Right lobe of liver (tissue), 6 donors: ENCODE results near the gene YDJC. TPM values are rescaled to one million over a fixed set of nuclear protein-coding genes. Genes with fewer than 3 reads are reported as not detected.
"Not testable (repeated sequence)": the region's sequence is repeated elsewhere in the genome, so short reads cannot be mapped to it uniquely, and the experiment has no call there.

Experiments used
- ATAC-seq, 4 donors: fragments of 200-7000 bp; cut with Tn5 transposase; one replicate each; pipeline ENCODE4 v1.9.1; 2020; ENCODE audit warnings: mild to moderate bottlenecking in 4 of 4, moderate library complexity in 4 of 4
- DNase-seq, 3 donors: peaks; one replicate each; pipeline ENCODE4 v3.0.0-alpha.2; 2020
- H3K27ac ChIP-seq, 3 donors: fragments of 200-600 bp; one replicate each; pipeline ENCODE4 v1.8.0; 2022
- H3K27me3 ChIP-seq, 2 donors: fragments of 200-600 bp; one replicate each; pipeline ENCODE4 v1.8.0; 2022
- H3K36me3 ChIP-seq, 4 donors: fragments of 200-600 bp; sonication (generic) in 1 of 4; one replicate each; pipeline versions ENCODE4 v1.5.1 to v1.8.0; 2017 to 2022; ENCODE audit warnings: control low read depth in 1 of 4
- H3K4me1 ChIP-seq, 4 donors: fragments of 200-600 bp; sonication (generic) in 1 of 4; one replicate each; pipeline versions ENCODE4 v1.5.1 to v1.8.0; 2017 to 2022; ENCODE audit warnings: control low read depth in 1 of 4
- H3K4me3 ChIP-seq, 3 donors: fragments of 200-600 bp; one replicate each; pipeline ENCODE4 v1.8.0; 2022
- H3K9me3 ChIP-seq, 4 donors: fragments of 200-600 bp; sonication (generic) in 1 of 4; one replicate each; pipeline versions ENCODE4 v1.5.1 to v1.8.0; 2017 to 2022; ENCODE audit warnings: control low read depth in 1 of 4
- POLR2A ChIP-seq: fragments of 450-650 bp; IDR thresholded peaks from one replicate; pipeline ENCODE4 v1.6.1; 2017; ENCODE audit warnings: antibody characterized with exemption, mild to moderate bottlenecking
- WGBS: methylation state at CpG from one replicate; pipeline ENCODE4 v1.1.6; 2018; ENCODE audit warnings: low coverage, low lambda C conversion rate; ENCODE audit not compliant: insufficient coverage; ENCODE audit errors: missing lambda C conversion rate; 5-methylcytosine and 5-hydroxymethylcytosine counted together
- intact Hi-C, 2 donors: fragments of 100-400 bp; cut with DNase I; formaldehyde crosslinking; loops; one replicate each; pipeline versions ENCODE4 v1.11.2 to v1.14.1; 2022
- total RNA-seq, 6 experiments: library from RNA; depleted of rRNA in 2 of 6; stranded (reverse); fragments of >200 nt in 2 of 6; fragmentation: NEBNext Ultra II Directional in 3 of 6; extraction: Animal tissue kit (Norgen Biotek cat#: 25700) in 3 of 6; gene quantifications; one replicate each; pipeline versions ENCODE4 v1.1.0 to v1.2.4, GENCODE V29; 2016 to 2023
- TF ChIP-seq, protein P1 (sequence below), 4 donors: fragments of 200-600 bp in 3 of 4; fragments of 450-650 bp in 1 of 4; IDR thresholded peaks; one replicate each; pipeline versions ENCODE4 v1.5.1 to v1.8.0; 2016 to 2022; ENCODE audit warnings: antibody characterized with exemption in 4 of 4, mild to moderate bottlenecking in 2 of 4
- donor health status: DM: no; HTN: yes; CAD: no.
- donor health status: DM: no; HTN: no; CAD: no.
- donor health status: DM: no; HTN: no; CAD: no.
- donor health status: DM: no; HTN: yes; CAD: no.
- donor health status: DM: no; HTN: yes; CAD: no.

YDJC gene
- total RNA-seq, 6 experiments from 2014 or later = 7.1 to 29.0 (median 7.8) TPM

DNA sequence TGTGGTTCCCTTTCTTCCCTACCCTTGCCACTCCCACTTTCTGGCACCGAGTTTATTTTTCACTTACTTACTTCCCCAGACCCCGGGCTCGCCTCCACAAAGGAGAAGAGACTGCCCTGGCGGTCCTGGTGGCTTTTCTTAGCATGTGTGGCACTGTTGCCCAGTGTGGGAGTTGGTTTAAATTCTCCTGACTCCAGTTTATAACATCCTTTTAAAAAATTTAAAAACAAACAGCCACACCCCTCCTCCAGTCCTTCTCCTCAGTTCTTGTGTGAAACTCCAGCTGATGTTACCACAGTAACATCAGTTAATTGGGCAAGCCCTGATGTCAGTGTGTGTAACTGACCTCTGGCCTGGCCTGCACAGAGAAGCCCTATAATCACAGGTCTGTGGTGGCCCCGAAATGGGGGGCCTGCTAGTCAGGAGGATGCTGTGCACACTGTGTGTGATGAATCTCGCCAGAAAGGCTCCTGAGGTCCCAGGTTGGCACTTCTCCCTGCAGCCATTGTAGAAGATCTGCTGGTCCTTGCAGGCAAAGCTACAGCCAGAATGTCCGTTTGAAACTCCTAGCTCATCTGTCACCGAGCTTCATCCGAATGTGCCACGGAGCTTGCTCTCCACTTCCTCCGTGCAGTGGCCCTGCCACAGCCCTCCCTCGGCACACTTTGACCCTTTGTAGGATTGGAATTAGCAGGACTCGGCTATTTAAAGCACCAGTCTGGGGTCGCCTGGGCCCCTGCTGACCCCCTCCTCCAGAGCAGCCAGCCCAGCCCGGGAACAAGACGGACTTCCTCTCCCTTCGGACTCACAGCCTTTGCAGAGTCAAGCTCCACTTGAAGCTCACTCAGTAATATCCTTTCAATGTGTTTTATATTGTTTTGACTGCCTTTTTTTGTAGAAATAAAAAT is 7.6 kb downstream of the YDJC start:
- Histone ChIP-seq H3K4me3 (no peak overlapping the region), H3K36me3 (peaks cover 0 to 7% (median 0%) of the 10 kb centered on the region in 4 donors), H3K4me1 (peaks cover 0 to 19% (median 0%) of the 10 kb centered on the region in 4 donors), H3K27me3 (no peaks in the 10 kb centered on the region), H3K9me3 (no peaks in the 10 kb centered on the region), H3K27ac (no peak overlapping the region)
- no peak for DNase-seq
- ATAC-seq = peak in 2 of 4 donors; percentile 10 to 49
- 59% methylated on average over 7 of the region's 17 CpGs for WGBS
- TF ChIP-seq, protein P1, sequence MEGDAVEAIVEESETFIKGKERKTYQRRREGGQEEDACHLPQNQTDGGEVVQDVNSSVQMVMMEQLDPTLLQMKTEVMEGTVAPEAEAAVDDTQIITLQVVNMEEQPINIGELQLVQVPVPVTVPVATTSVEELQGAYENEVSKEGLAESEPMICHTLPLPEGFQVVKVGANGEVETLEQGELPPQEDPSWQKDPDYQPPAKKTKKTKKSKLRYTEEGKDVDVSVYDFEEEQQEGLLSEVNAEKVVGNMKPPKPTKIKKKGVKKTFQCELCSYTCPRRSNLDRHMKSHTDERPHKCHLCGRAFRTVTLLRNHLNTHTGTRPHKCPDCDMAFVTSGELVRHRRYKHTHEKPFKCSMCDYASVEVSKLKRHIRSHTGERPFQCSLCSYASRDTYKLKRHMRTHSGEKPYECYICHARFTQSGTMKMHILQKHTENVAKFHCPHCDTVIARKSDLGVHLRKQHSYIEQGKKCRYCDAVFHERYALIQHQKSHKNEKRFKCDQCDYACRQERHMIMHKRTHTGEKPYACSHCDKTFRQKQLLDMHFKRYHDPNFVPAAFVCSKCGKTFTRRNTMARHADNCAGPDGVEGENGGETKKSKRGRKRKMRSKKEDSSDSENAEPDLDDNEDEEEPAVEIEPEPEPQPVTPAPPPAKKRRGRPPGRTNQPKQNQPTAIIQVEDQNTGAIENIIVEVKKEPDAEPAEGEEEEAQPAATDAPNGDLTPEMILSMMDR (IDR thresholded peaks at IDR 0.05) = no peak
- TF ChIP-seq POLR2A = no peak
- intact Hi-C loops = no loop called here

DNA sequence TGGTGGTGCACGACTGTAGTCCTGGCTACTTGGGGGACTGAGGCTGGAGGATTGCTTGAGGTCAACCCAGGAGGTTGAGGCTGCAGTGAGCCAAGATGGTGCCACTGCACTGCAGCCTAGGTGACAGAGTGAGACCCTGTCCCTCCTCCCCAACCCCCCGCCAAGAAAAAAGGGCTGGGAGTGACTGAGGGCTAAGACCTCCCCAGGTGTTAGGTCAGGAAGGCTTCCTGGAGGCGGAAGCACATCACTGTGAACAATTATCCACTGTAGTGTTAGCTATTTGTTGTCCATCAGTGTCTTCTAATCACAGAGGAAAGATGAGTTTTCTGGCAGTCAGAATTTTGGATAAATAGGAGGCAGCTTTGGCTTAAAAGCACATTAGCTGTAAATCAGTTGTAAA is 8.8 kb downstream of the YDJC start:
- WGBS = no CpG with 5 or more reads among the region's 3 CpGs
- H3K27ac ChIP-seq = no peak overlapping the region
- H3K4me3 ChIP-seq = no peak overlapping the region
- intact Hi-C loops = no loop called here
- DNase-seq = no peak
- TF ChIP-seq, protein P1 (IDR thresholded peaks at IDR 0.05) = no peak
- no peak for TF ChIP-seq POLR2A
- H3K9me3 ChIP-seq = no peaks in the 10 kb centered on the region
- peaks cover 0 to 7% (median 0%) of the 10 kb centered on the region in 4 donors for H3K36me3 ChIP-seq
- no peak for ATAC-seq
- H3K4me1 ChIP-seq = peaks cover 0 to 19% (median 0%) of the 10 kb centered on the region in 4 donors
- no peaks in the 10 kb centered on the region for H3K27me3 ChIP-seq

DNA sequence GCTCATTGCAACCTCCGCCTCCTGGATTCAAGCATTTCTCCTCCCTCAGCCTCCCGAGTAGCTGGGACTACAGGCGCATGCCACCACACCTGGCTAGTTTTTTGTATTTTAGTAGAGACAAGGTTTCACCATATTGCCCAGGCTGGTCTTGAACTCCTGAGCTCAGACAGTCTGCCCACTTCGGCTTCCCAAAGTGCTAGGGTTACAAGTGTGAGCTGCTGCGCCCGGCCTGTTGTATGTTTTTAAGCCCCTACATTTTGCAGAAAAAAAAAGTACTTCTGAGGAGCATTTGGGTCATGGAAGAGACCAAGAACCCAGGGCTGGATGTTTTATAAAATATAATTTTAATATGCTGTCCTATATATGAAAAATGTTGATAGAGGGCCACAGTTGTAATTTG is 12.5 kb downstream of the YDJC start:
- H3K27me3 ChIP-seq, intact Hi-C loops, H3K4me3 ChIP-seq, H3K4me1 ChIP-seq, DNase-seq, H3K27ac ChIP-seq, ATAC-seq, H3K9me3 ChIP-seq: not testable (repeated sequence)
- peaks cover 0 to 22% (median 6%) of the 10 kb centered on the region in 4 donors for H3K36me3 ChIP-seq
- WGBS = 94% methylated on average over 6 of the region's 6 CpGs

DNA sequence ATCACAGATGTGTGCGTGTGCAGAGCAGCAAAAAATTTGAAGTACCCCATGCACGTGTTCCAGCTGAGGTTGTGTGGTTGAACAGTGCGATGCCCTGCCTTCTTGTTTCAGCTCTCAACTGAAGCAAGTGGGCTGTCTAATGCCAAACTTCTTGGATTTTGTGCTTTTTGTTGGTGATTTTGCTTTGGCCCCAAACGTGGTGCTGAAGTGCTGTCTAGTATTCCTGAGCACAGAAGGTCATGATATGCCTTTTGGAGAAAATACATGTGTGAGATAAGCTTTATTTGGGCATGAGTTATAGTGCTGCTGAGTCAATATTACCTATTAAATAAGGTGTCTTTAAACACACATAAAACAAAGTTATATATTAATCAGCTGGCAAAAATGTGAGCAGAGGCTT is 14.1 kb downstream of the YDJC start:
- TF ChIP-seq, protein P1 (IDR thresholded peaks at IDR 0.05) = no peak
- no peak for TF ChIP-seq POLR2A
- Histone ChIP-seq H3K27me3 (no peaks in the 10 kb centered on the region), H3K4me3 (no peak overlapping the region), H3K4me1 (no peaks in the 10 kb centered on the region), H3K9me3 (no peaks in the 10 kb centered on the region), H3K27ac (no peak overlapping the region), H3K36me3 (peaks cover 0 to 30% (median 10%) of the 10 kb centered on the region in 4 donors)
- DNase-seq (no peak), ATAC-seq (peak in 1 of 4 donors; percentile 25)
- intact Hi-C loops = no loop called here
- WGBS = 63% methylated on average over 4 of the region's 4 CpGs

DNA sequence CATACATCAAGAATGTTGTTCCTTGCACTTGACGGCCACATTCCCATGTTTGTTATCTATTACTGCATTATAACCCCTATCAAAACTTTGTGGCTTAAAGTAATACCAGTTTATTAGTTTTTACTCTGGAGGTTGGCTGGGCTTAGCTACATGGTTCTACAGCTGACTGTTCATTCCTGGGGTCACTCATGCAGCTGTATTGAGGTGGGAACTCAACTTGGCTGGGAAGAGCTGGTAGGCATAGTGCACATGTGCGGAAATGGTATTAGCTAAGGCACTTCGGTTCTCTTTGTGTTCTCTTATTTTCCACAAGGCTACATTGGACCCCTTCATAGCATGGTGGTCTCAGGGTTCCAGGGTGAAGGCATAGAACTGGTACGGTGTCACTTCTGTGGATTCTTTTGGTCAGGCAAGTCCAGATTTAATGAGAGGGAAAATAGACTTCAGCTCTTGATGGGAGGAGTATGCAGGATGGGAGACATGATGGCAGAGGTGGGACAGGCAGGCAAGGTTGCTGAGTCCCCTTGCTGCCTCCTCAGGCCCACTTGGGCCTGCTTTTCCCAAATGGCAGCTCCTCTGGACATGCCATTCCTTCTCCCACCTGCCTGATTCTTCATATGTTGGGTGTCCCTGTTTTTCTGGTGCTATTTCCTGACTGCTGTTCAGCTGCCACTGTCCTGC is 16.1 kb downstream of the YDJC start:
- intact Hi-C loops = no loop called here

More for the DNA sequence above, 16.1 kb downstream of the YDJC start:
- TF ChIP-seq POLR2A = no peak
- TF ChIP-seq, protein P1 (IDR thresholded peaks at IDR 0.05) = no peak
- Histone ChIP-seq H3K9me3 (no peaks in the 10 kb centered on the region), H3K4me1 (no peaks in the 10 kb centered on the region), H3K36me3 (peaks cover 0 to 33% (median 13%) of the 10 kb centered on the region in 4 donors), H3K27me3 (no peaks in the 10 kb centered on the region), H3K4me3 (no peak overlapping the region), H3K27ac (no peak overlapping the region)
- DNase-seq = no peak
- WGBS = 95% methylated on average over 3 of the region's 4 CpGs
- no peak for ATAC-seq
